H9 (cell line): Measurements from ENCODE around the gene CALHM3. TPM values are rescaled to one million over a fixed set of nuclear protein-coding genes. Genes with fewer than 3 reads are reported as not detected.

Experiments used
- DNase-seq: peaks from one replicate; pipeline ENCODE4 v3.0.0-alpha.2; 2017
- H2AFZ ChIP-seq: one replicate; pipeline ENCODE4 v1.6.1; 2013; ENCODE audit warnings: mild to moderate bottlenecking, low read length, control low read depth, moderate library complexity
- H2AK5ac ChIP-seq: 2 replicates; pipeline ENCODE4 v1.6.1; 2013; ENCODE audit warnings: low read length, control low read depth, mixed read lengths; ENCODE audit not compliant: insufficient read length
- H2BK120ac ChIP-seq: one replicate; pipeline ENCODE4 v1.6.1; 2013; ENCODE audit warnings: low read depth, mild to moderate bottlenecking, low read length, control low read depth, inconsistent platforms; ENCODE audit not compliant: poor library complexity, severe bottlenecking
- H2BK12ac ChIP-seq: 2 replicates; pipeline ENCODE4 v1.6.1; 2013; ENCODE audit warnings: low read length, control low read depth, mixed read lengths, low read depth; ENCODE audit not compliant: insufficient read length
- H2BK15ac ChIP-seq: 2 replicates; pipeline ENCODE4 v1.6.1; 2013; ENCODE audit warnings: low read depth, low read length, control low read depth
- H2BK20ac ChIP-seq: one replicate; pipeline ENCODE4 v1.6.1; 2013; ENCODE audit warnings: low read depth, mild to moderate bottlenecking, low read length, control low read depth, inconsistent platforms; ENCODE audit not compliant: poor library complexity, severe bottlenecking
- H2BK5ac ChIP-seq: 2 replicates; pipeline ENCODE4 v1.6.1; 2013; ENCODE audit warnings: low read length, control low read depth, mixed read lengths; ENCODE audit not compliant: insufficient read length
- H3K14ac ChIP-seq: 2 replicates; pipeline ENCODE4 v1.6.1; 2013; ENCODE audit warnings: low read length, control low read depth; ENCODE audit not compliant: insufficient read depth
- H3K18ac ChIP-seq: 2 replicates; pipeline ENCODE4 v1.6.1; 2013; ENCODE audit warnings: low read depth, mild to moderate bottlenecking, mixed read lengths, low read length, control low read depth; ENCODE audit not compliant: insufficient read length
- H3K23ac ChIP-seq: 2 replicates; pipeline ENCODE4 v1.6.1; 2013; ENCODE audit warnings: low read length, control low read depth, mixed read lengths, low read depth; ENCODE audit not compliant: insufficient read length
- H3K23me2 ChIP-seq: 2 replicates; pipeline ENCODE4 v1.6.1; 2013; ENCODE audit warnings: low read depth, mild to moderate bottlenecking, mixed read lengths, low read length, control low read depth; ENCODE audit not compliant: insufficient read length, poor library complexity, severe bottlenecking
- H3K27ac ChIP-seq: 2 replicates; pipeline ENCODE4 v1.5.1; 2013; ENCODE audit warnings: low read length, control low read depth, mixed read lengths, low read depth; ENCODE audit not compliant: insufficient read length
- H3K27me3 ChIP-seq: 2 replicates; pipeline ENCODE4 v1.6.1; 2013; ENCODE audit warnings: low read length, control low read depth, inconsistent platforms; ENCODE audit not compliant: insufficient read depth
- H3K4ac ChIP-seq: 2 replicates; pipeline ENCODE4 v1.6.1; 2013; ENCODE audit warnings: low read depth, mild to moderate bottlenecking, control low read depth, inconsistent platforms, low read length, moderate library complexity
- H3K4me1 ChIP-seq: 2 replicates; pipeline ENCODE4 v1.6.1; 2013; ENCODE audit warnings: low read length, control low read depth, inconsistent platforms; ENCODE audit not compliant: insufficient read depth
- H3K4me2 ChIP-seq: 2 replicates; pipeline ENCODE4 v1.6.1; 2013; ENCODE audit warnings: low read length, control low read depth, mixed read lengths; ENCODE audit not compliant: insufficient read length, insufficient read depth
- H3K56ac ChIP-seq: 2 replicates; pipeline ENCODE4 v1.6.1; 2013; ENCODE audit warnings: low read depth, mild to moderate bottlenecking, mixed read lengths, low read length, control low read depth; ENCODE audit not compliant: insufficient read length
- H3K79me1 ChIP-seq: 2 replicates; pipeline ENCODE4 v1.6.1; 2013; ENCODE audit warnings: low read depth, mild to moderate bottlenecking, moderate library complexity, low read length, control low read depth, inconsistent platforms; ENCODE audit not compliant: insufficient read depth, poor library complexity, severe bottlenecking
- H3K79me2 ChIP-seq: 2 replicates; pipeline ENCODE4 v1.6.1; 2013; ENCODE audit warnings: low read length, control low read depth, inconsistent platforms; ENCODE audit not compliant: insufficient read depth
- H3K9ac ChIP-seq: 2 replicates; pipeline ENCODE4 v1.6.1; 2013; ENCODE audit warnings: low read length, control low read depth, mixed read lengths; ENCODE audit not compliant: insufficient read length; ENCODE audit errors: extremely low read depth
- H3K9me3 ChIP-seq: one replicate; pipeline ENCODE4 v1.6.1; 2013; ENCODE audit warnings: low read depth, low read length, inconsistent platforms; ENCODE audit not compliant: control insufficient read depth
- H3T11ph ChIP-seq: one replicate; pipeline ENCODE4 v1.6.1; 2013; ENCODE audit warnings: mild to moderate bottlenecking, low read length, control low read depth, inconsistent platforms
- H4K20me1 ChIP-seq: one replicate; pipeline ENCODE4 v1.6.1; 2013; ENCODE audit not compliant: control insufficient read depth, insufficient read length, insufficient read depth
- H4K5ac ChIP-seq: 2 replicates; pipeline ENCODE4 v1.6.1; 2013; ENCODE audit warnings: low read depth, mild to moderate bottlenecking, mixed read lengths, low read length, control low read depth; ENCODE audit not compliant: insufficient read length
- H4K8ac ChIP-seq: replicated peaks from 2 replicates; pipeline ENCODE4 v1.6.1; 2013; ENCODE audit warnings: low read length, control low read depth, mixed read lengths, low read depth; ENCODE audit not compliant: insufficient read length
- H4K91ac ChIP-seq: 2 replicates; pipeline ENCODE4 v1.6.1; 2013; ENCODE audit warnings: low read depth, mild to moderate bottlenecking, moderate library complexity, mixed read lengths, low read length, control low read depth; ENCODE audit not compliant: insufficient read length
- H3K27ac Mint-ChIP-seq, 3 experiments: 2 replicates in 2 of 3; 3 replicates in 1 of 3; pipeline ENCODE4 v1.8.0; 2020 to 2021; ENCODE audit warnings: mixed read lengths in 3 of 3, mild to moderate bottlenecking in 1 of 3, moderate library complexity in 1 of 3
- H3K27me3 Mint-ChIP-seq: 2 replicates; pipeline ENCODE4 v1.8.0; 2021; ENCODE audit warnings: low read depth, mild to moderate bottlenecking, moderate library complexity, mixed read lengths
- H3K36me3 Mint-ChIP-seq, 3 experiments: 2 replicates in 2 of 3; 3 replicates in 1 of 3; pipeline ENCODE4 v1.8.0; 2020 to 2021; ENCODE audit warnings: low read depth in 3 of 3, mixed read lengths in 3 of 3; ENCODE audit not compliant: insufficient read depth in 1 of 3
- H3K4me1 Mint-ChIP-seq, 2 experiments: 2 replicates each; pipeline ENCODE4 v1.8.0; 2020; ENCODE audit warnings: mixed read lengths in 2 of 2
- H3K4me3 Mint-ChIP-seq, 2 experiments: 2 replicates in 1 of 2; 3 replicates in 1 of 2; pipeline ENCODE4 v1.8.0; 2020 to 2021; ENCODE audit warnings: mild to moderate bottlenecking in 2 of 2, mixed read lengths in 2 of 2, moderate library complexity in 1 of 2
- H3K9me3 Mint-ChIP-seq, 2 experiments: 2 replicates in 1 of 2; 3 replicates in 1 of 2; pipeline ENCODE4 v1.8.0; 2020; ENCODE audit warnings: mild to moderate bottlenecking in 2 of 2, mixed read lengths in 2 of 2, moderate library complexity in 1 of 2
- CTCF ChIP-seq: fragments of 200-600 bp; sonication (generic); conservative IDR thresholded peaks from 3 replicates; pipeline ENCODE4 v1.8.0; 2021; ENCODE audit warnings: antibody characterized with exemption, mild to moderate bottlenecking
- WGBS: extraction: QIAGEN DNeasy Blood & Tissue Kit; methylation state at CpG from one replicate; pipeline ENCODE4 v1.1.7; 2013; ENCODE audit warnings: missing lambda C conversion rate, low lambda C conversion rate, mixed read lengths; ENCODE audit not compliant: insufficient read length; ENCODE audit errors: extremely low coverage; 5-methylcytosine and 5-hydroxymethylcytosine counted together
- total RNA-seq: library from RNA; stranded (reverse); gene quantifications from 2 replicates; pipeline ENCODE4 v1.2.1, GENCODE V29; 2021

Gene CALHM3
- total RNA-seq, 1 experiment from 2014 or later: not detected

- H4K8ac ChIP-seq: no peak overlapping the region
- H3K79me2 ChIP-seq: no peaks in the 10 kb centered on the region
- no peaks in the 10 kb centered on the region for H3K4me1 ChIP-seq
- no peak overlapping the region for H3K23ac ChIP-seq
- H2BK12ac ChIP-seq: no peak overlapping the region
- no peak overlapping the region for H3K18ac ChIP-seq
- H3K56ac ChIP-seq: no peak overlapping the region
- no peak overlapping the region for H2AFZ ChIP-seq
- H2BK20ac ChIP-seq: no peak overlapping the region
- no peaks in the 10 kb centered on the region for H3K27me3 ChIP-seq
- no peak overlapping the region for H3K27ac ChIP-seq
- no peaks in the 10 kb centered on the region for H3K27me3 Mint-ChIP-seq
- no peak overlapping the region for H2BK120ac ChIP-seq
- no peak overlapping the region for H3K27ac Mint-ChIP-seq
- H3K9me3 ChIP-seq: no peaks in the 10 kb centered on the region
- no peak overlapping the region for H4K5ac ChIP-seq
- no peak overlapping the region for H2AK5ac ChIP-seq
- H3K23me2 ChIP-seq: no peaks in the 10 kb centered on the region
- no peak for TF ChIP-seq CTCF
- no peak overlapping the region for H3K4ac ChIP-seq
- H2BK5ac ChIP-seq: no peak overlapping the region
- no peak for DNase-seq
- no peak overlapping the region for H2BK15ac ChIP-seq
- no peak overlapping the region for H3K9ac ChIP-seq
- H3K4me2 ChIP-seq: no peak overlapping the region
- no peaks in the 10 kb centered on the region for H3K4me1 Mint-ChIP-seq
- H3K79me1 ChIP-seq: no peaks in the 10 kb centered on the region
- H3K36me3 Mint-ChIP-seq: peaks cover 40 to 82% (median 75%) of the 10 kb centered on the region in 3 experiments
- no peak overlapping the region for H3K14ac ChIP-seq
- no peak overlapping the region for H3T11ph ChIP-seq
- H4K20me1 ChIP-seq: no peaks in the 10 kb centered on the region
- WGBS: no CpG with 5 or more reads among the region's 9 CpGs
- no peak overlapping the region for H4K91ac ChIP-seq
- no peak overlapping the region for H3K4me3 Mint-ChIP-seq
- H3K9me3 Mint-ChIP-seq: no peaks in the 10 kb centered on the region
Measured at GRCh38 chr10:103445366-103445765, 33.7 kb downstream of the CALHM3 start.
